Measurements from ENCODE around the gene PDIA5.

PDIA5 gene

DNA sequence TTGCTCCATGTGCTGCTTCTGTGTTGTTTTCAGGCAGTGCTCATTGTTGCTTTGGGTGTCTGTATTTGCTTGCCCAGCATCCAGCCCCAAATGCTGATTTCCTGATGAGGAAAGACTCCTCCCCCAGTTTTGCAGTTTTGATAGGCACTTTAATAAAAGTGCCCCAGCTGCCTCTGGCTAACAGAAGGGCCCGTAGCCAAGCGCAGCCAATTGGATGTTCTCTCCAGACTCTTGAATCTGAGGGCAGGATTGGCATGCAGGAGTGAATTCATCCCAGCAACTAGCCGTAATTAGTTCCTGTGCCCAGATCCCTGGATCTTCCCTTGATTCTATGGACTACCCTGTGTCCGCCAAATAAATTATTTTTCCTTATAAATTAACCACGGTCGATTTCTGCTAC lies 24.4 kb upstream of the PDIA5 start:
- no peak for DNase-seq (ENCODE audit: low read depth)

DNA sequence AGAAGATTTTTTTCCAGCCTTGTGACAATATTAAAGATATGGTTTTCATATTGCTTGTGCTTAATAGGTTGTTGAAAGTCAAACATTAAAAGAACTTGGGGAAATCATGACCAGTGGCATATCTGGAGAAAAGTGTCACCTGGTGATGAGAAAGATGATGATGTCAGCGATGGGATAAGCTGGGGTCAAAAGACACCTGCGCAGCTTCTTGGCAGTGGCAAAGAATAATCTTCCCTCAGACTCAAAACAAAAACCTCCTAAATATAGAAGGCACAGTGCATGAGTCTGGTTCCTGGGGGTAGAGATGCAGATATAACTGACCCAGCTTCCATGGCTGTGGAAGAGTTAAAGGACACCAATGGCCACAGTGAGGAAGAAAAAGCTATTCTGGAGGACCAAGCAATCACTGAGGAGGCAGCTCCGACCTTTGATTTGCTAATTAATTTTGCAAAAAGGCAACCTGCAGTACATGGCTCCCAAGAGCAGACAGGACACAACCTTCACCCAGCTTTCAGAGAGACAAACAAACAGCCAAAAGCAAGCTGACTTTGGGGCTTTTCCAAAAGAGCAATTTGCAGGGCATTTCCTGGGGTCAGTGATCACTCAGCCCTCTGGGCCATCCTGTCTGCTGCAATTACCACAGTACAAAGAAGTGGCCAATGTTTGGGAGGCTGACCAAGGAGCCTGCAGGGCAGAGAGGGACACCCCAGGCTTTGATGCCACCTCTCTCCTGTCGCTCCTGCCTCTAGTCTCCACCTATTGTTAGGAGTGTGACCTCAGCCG lies 21.7 kb upstream of the PDIA5 start:
- DNase-seq (ENCODE audit: low read depth): no peak

DNA sequence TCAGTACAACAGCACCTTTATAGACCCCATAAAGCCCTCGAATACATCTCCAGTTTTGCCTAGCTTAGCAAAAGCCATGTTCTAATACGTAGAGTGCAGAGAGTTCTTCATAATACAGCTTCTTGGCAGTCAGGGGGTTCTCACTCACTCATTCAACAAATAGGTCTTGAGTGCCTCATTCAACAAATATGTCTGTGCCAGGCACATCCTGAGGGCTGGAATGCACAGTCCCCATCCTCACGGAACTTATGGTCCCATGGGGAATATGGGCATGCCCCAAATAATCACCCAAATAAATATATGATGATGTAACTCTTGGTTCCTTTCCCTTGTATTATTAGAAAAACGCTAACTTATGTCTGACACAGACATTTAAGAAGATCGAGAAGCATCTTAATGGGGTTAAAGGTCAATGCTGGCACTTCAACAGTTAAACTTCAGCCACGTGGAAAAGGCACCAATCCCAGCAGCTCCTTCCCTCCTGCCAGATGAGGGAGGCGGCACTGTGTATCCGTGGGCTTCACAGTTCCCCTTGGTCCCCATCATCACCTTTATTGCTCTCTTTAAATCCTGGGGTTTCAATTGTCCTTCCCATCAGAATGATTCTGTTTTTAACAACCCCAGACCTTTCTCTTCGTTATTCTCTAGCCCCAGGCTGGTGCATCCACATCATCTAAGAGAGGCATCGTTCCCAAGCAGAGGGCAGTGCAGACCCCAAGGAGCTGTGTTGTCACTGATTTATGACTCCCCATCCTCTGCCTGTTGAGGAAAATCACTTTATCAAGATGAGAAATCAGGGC lies 20.4 kb upstream of the PDIA5 start:
- no peak for DNase-seq (ENCODE audit: low read depth)

DNA sequence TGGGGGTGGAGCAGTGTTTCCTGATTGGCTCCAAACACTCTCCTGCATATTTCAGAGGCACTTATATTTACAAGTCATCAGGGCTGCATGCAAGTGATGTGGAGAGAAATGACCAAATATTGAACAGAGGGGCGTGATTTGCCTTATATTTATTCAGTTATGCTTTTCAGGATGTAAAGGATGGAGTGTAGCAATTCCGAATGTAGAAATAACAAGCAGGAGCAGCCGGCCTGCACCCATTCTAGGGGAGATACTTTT lies 19.8 kb upstream of the PDIA5 start:
- no peak for DNase-seq (ENCODE audit: low read depth)

DNA sequence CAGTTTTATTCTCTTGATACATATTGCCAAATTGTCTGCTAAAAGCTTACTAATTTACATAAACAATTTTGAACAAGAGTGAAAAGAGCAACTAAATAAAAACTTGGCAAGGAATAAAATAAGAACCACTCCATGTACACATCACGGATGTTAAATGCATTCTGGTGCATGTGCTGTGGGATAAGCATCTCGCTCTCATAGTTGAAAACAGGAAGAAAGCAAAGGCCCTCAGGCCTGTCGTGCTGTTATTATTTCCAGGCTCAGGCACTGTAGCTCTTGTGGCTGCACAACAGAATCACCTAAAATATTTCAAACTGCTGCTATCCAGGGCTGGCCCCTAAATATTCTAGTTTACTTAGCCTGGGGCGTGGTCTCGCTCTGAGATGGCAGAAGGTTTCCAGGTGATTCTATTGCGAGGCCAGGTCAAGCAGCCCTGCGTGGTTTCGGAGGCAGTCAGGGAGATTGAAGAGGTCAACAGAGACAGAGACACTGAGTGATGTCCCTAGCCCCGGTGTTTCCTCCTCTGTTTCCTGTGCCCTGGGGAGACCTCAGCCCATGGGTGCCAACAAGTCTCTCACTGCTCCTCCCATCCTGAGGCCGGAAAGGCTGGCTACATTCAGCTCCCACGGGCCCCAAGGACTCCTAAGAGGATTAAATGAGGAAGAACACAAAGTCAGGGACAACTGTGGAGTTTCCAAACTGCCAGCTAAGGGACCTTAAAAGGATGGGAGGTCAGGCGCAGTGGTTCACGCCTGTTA lies 18.2 kb upstream of the PDIA5 start:
- no peak for DNase-seq (ENCODE audit: low read depth)

DNA sequence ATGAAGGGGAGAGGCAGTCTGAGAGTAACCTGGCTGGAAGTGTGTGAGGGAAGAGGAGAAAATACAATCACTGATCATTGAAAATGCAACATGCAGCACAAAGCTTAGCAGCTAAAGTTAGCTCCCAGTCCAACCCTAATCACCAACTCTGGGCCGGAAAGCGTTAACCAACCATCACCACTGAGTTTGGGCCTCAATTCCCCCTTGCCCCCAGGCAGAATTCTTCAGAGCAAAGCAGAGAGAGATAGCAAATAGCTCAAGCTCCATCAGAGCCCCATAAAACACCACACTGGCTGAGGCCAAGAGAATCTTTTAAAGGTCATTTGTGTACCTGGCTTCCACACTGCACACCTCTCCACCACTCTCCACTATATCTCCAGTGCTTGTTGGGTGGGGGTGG lies 16.2 kb upstream of the PDIA5 start:
- DNase-seq (ENCODE audit: low read depth): no peak

DNA sequence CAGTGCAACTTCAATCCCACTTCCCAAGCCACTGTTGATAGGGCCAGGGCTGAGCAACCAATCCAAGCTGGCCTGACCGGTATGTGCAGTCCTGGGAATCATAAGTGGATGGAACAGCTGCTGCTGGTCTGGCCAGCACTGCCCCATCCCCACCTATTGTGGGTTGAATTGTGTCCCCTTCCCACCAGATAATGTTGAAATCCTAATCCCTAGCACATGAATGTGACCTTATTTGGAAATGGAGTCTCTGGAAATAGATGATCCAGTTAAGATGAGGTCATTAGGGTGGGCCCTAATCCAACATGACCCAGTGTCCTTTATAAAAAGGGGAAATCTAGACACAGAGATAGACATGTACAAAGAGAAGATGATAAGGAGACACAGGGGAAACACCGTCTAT lies 13.7 kb upstream of the PDIA5 start:
- DNase-seq (ENCODE audit: low read depth): no peak

DNA sequence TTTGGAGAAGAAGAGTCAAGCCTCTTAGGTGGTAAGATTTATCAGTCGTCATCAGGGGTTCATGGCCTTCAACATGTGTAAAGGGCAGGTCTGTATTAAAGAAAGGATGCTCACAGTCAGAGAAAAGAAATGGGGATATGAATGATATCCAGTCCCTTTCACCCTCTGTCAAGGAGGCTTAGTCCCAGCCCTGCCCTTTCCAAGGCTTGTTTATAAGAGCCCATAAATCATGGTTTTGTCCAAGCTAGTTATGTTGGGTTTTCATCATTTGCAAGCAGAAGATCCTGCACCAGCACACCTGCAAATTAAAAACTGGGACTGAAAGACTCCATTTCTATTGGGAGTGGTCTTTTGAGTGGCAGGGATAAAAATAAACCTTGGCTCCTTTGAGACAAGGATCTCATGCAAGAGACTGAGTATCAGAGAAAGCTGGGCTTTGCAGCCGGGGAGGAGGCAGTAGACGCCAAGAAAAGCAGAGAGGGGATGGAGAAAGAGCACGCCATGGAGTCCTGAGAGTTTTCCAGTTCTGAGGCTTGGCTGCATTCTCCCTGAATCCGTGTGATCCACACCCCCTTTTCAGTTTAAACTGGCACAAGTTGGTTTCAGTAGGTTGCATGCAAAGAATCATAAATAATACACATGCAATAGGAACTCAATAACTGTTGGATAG lies 12.6 kb upstream of the PDIA5 start:
- no peak for DNase-seq (ENCODE audit: low read depth)

DNA sequence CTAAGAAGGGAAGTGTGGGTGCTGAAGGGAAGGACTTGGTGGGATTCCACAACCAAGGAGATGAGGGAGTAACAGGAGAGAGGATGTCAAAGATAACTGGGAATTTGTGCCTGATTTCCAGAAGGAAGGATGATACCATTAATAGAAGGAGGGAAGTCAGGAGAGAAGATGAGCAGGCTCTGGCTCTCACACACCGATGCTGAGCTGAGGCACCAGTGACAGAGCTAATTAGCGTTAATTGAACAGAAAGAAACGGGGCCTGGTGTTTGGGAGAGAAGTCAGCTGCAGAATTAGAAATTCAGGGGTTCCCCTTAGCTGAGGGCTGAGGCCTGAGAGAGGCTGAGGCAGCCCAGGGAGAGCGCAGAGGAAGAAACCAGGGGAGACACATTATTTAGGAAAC lies 11.9 kb upstream of the PDIA5 start:
- DNase-seq (ENCODE audit: low read depth): no peak

DNA sequence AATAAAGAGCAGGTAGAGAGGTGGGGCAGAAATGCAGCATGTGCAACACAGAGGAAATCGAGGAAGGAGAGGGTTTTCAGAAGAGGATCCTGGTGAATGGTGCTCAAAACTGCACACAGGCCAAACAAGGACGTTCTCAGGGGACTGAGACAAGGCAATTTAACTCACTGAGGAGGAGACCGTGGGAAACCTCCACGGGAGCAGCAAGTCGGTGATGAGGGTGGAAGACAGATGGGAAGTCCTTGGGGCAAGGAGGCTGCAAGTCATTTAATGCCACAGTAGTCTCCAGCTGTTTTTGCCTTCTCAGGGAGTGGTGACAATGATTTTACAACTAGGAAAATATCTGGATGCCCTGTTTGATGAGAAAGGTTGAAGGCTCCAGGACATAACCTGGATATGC lies 11.5 kb upstream of the PDIA5 start:
- DNase-seq (ENCODE audit: low read depth): no peak

DNA sequence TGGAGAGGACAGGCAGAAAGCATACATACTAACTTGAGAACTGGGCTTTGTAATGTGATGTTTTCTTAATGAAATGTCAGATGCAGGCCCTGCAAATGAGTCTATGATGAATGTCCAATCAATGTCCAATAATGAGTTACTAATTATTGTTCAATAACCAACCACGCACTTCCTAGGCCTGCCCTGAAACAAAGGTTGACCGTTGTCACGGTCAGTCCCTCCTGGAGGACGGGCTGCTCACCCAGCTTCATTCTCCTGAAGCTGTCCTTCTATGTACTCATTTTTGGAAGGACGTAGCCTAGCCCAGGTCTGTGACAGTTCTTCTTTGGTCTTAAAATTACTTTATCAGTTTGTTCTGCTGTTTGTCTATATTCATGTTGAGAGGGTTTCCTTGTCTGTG lies 8.3 kb upstream of the PDIA5 start:
- no peak for DNase-seq (ENCODE audit: low read depth)

DNA sequence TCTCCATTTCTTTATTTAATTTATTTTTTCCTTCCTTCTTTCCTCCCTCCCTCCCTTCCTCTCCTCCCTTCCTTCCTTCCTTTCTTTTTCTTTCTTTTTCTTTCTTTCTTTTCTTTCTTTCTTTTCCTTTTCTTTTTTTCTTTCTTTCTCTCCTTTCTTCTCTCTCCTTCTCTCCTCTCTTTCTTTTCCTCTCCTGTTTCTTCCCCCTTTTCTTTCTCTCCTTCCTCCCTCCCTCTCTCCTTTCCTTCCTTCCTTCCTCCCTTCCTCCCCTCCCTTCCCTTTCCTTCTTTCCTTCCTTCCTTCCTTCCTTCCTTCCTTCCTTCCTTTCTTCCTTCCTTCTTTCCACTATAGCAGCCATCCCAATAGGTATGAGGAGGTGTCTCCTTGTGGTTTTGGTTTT lies 6.8 kb upstream of the PDIA5 start:
- DNase-seq (ENCODE audit: low read depth): no peak

DNA sequence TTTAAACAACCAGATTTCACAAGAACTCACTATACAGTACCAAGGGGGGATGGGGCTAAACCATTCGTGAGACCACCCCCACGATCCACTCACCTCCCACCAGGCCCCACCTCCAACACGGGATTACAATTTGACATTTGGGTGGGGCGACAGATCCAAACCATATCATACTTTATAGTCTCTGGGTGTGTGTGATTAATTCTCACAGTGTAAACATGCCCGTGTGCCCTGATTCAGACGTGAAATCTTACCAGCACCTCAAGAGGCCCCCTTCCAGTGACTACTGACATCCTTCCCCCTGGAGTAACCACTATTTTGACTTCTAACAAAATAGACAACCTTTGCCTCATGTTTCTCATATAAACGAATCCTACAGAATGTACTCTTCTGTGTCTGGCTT lies 5.0 kb upstream of the PDIA5 start:
- DNase-seq (ENCODE audit: low read depth): no peak

DNA sequence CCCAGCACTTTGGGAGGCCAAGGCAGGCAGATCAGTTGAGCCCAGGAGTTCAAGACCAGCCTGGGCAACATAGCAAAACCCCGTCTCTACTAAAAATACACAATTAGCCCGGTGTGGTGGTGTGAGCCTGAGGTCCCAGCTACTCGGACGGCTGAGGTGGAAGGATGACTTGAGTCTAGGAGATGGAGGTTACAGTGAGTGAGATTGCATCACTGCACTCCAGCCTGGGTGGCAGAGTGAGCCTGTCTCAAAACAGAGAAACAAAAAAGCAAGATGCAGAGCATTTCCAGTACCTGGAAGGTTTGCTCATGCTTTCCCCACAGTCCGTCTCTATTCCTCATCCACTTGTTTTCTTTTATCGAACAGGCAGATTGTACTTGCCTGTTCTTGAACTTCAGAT lies 3.8 kb upstream of the PDIA5 start:
- no peak for DNase-seq (ENCODE audit: low read depth)

DNA sequence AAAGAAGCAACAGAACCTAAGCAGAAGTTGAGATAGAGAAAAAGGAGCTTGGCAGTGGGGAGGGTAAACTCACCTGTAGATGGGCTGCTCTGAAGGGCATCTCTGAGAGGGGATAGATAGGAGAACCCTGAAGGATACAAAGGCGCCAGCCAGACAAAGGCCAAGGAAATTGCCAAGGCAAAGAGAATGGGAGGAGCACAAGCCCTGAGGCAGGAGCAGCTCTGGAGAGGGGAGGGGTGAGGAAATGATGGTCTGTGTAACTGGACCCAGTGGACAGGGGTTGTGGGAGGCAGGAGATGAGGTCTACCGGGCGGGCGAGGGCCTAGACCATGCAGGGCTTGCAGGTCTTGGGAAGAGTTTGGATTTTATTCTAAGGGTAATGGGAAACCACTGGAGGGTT lies 2.3 kb upstream of the PDIA5 start:
- DNase-seq (ENCODE audit: low read depth): no peak

DNA sequence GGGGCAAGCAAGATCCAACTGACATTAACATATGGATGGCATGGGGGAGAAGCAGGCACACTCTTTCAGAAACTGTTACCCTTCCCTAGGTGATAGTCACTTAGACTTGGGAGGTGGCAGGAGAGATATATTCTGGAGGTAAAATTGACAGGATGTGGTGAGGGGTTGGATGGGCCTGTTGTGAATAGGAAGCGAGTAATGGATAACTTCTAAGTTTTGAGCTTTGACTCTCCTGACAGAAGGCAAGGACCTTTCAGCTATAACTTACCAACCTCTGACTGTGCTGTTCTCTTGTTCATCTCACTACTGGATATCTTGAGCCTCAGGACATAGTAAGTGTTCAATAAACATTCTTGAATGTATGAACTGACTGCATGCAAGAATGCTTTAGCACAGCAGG lies 1.9 kb upstream of the PDIA5 start:
- DNase-seq (ENCODE audit: low read depth): no peak

DNA sequence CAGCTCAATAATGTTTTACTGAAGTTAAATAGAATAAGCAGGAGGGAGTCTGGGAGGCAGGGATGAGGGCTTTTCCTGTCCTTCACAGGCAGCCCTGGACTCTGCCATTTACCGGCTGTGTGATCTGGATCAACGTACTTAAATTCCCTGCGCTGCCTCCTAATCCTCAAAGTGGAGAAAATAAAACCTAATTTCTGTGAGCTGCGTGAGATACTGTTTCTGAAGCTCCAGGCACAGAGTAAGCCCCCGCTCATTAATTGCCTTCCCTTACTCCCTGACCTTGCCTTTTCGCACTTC lies 278 bp upstream of the PDIA5 start:
- DNase-seq (ENCODE audit: low read depth): no peak

DNA sequence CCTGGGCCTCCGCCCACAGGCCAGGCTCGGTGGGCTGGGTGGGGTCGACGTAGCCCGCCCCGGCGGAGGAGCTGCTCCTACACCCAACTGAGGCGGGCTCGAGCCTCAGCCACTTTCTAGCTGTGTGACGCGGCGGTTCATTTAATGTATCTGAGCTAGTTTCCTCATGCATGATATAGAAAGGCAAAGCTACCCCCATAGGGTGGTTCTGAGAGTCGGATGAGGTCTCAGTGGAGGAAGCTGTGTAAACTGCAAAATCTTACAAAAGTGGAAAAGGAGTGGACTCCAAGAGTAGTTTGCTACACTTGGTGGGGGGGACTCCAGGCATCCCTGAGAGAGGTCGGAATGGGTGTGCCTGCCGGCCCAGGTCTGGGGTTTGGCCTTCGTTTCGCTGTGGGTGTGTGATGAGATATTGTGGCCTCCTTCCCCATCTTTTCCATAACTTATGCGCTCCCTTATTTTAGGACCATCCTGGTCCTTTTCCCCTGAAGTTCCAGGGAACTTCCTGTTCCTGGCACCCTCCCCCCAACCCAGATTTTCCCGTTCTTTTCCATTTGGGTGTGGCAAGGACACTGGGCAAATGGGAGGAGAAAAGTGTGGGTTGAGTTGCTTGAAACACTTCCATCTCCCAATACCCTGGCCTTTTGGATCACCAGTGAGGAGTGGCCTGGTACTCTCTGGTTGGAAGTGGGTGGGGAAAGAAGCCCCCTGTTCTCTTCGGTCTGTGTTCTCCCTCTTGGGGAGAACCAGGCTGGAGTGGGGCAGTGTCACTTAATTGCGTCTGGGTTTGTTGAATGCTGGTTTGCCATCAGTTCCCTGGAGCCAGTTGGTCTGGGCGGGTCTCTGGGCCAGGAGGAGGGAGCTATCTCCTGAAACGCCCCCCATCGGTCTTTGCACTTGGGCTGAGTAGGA lies 1.1 kb downstream of the PDIA5 start:
- no peak for DNase-seq (ENCODE audit: low read depth)

DNA sequence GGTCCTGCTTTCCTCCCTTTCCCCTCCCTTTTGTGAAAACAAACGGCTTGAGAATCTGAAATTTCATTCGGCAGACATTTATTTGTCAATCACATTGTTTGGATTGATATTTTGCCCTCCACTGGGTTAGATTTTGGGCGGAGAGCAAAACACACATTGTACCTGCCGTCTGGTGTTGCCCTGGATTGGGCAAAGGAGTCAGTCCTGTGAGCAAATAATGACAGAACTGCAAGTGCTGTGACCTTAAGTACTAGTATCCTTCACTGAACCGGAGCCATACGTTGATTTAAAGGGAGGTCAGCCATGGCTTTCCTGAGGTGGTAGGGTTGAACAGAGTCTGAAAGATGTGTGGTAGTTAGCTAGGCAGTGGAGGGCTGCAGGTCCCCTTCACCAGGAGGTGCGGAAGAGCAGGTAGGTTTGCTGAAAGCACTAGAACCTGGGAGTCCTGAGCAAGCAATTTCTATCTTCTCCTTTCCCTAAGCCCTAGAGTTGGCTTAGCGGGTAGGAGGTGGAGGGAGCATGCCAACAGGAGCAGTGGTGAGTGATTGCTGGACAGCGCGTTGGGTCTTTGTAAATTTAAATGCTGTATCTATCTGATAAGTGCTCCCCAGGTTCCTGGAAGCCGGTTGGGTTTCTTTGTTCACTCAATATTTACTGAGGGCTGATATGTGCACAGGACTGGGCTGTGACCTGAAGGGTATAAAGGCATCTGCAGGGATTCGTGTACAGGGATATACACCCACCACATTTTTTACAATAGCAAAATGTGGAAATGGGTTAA lies 2.0 kb downstream of the PDIA5 start:
- no peak for DNase-seq (ENCODE audit: low read depth)

DNA sequence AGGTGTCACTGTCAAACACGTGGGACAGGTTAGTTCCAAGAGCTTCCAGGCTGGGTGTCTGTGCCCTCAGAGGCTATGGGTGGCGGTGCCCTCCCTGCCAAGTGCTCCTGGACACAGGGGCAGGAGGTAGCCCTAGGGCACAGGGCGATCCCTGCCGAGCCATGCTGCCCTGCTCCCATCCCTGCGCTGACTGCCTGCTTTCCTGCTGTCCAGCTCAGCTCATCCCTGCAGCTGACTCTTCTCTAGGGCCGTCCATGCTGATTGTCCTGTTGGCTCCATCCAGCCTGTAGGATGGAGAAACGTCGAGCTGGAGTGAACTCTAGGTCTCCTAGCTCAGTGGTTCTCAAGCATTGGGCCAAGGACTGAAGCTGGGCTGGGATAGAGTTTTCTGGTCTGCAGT lies 3.7 kb downstream of the PDIA5 start:
- no peak for DNase-seq (ENCODE audit: low read depth)

DNA sequence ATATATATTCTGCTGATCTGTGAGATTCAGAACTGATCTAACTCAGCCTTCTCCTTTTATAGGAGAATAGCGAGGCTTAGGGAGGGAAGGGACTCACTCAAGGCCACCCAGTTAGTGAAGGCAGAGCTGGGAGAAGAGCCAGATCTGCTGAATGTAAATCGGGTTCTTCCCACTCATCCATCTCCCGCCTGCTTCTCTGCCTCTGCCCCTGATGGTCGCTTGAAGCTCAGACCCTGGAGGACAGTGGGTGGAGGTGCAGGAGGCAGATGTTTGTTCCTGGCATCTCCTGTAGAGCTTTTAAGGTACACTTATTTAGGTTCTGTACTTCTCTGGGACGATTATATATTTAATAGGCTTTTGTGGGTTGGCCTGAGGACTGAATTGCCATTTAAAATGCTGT lies 4.3 kb downstream of the PDIA5 start:
- DNase-seq (ENCODE audit: low read depth): no peak

Measured in activated gamma-delta T cell treated with anti-CD3 and anti-CD28 coated beads, Interleukin-2, amount 50 U/mL, for 16 hours (primary cell).